Stimulated activated CD8-positive, alpha-beta memory T cell treated with anti-CD3 and anti-CD28 coated beads, Interleukin-4, amount 100 ng/mL, for 1 hour (primary cell): ENCODE data around the gene WASF3.
"Not testable (repeated sequence)": the region's sequence is repeated elsewhere in the genome, so short reads cannot be mapped to it uniquely, and the experiment has no call there.

ENCODE experiments used
- DNase-seq, 2 donors: peaks; one replicate each; pipeline ENCODE4 v3.0.0-alpha.2; 2020; ENCODE audit warnings: low read depth in 2 of 2, low spot score in 1 of 2

Gene WASF3

DNA sequence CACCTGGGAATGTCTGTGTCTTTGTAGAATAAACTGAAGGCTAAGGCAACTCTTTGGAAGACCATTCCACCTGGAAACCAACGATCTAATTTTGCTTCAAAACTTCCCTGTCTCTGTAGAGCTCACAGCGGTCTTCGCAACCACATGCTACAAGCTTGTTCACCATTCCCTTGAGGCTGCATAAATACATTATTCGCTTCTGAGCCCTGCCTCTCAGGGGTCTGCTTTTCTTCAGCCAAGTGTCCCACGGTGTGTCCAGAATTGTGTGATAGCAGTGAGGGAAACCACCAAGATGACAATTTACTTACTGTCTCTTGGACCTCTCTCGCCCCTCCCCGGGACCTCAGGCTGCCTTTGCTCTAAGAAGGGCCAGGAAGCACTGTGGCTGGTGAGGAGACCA is 152.0 kb downstream of the WASF3 start:
- DNase-seq, result no peak

DNA sequence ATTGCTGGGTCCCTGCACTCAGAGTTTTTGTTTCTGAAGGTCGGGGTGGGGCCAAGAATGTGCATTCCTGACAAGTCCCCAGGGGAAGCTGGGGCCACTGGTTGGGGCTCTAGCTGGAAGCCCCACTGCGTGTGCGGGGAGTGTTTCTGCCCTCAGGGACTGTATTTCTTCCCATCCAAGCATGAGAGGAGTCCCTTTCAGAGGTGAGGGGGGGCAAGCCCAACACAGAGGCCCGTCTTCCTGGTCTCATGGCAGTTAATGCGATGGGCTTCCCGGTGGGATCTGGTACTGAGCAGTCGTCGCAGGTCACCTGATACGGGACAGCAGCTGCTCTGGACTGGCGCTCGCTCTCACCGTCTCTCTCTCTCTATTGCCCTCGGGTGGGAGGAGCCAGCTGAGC is 152.7 kb downstream of the WASF3 start:
- no peak for DNase-seq

DNA sequence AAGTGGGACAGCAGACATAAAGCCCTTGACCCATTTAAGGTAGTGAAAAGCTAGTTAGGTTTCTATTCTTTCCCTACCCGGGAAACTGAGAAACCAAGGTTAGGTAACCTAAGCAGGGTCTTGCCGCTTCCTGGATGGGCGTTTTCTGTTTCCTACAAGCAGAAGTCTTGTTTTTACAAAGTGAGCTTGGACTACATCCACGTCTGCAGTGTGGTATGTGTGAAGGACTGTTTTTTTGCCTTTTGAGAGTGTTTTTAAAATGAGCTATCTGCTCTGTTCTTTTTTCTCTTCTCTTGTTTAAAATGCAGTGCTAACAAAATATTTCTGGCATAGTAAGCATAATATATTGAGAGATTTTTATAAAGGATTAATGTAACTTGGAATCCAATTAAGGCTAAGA is 153.7 kb downstream of the WASF3 start:
- DNase-seq, result no peak

DNA sequence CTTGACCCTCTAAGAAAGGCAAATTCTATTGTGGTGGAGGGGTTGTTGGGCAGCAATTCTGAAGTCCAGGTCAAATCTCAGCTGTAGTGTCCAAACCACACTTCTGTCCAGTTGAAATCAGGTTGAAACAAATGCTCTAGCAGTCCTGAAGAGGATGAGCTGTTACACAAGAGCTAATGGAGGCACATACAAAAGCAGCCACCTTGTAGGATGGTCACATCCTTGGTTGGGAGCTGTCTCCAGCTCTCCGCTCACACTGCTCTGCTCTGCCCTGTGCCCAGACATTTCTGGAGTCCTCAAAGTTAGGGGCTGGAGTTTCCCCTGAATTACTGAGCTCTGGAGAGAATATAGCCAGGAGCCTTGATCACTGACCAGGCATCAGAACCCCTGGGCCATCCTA is 155.9 kb downstream of the WASF3 start:
- no peak for DNase-seq

DNA sequence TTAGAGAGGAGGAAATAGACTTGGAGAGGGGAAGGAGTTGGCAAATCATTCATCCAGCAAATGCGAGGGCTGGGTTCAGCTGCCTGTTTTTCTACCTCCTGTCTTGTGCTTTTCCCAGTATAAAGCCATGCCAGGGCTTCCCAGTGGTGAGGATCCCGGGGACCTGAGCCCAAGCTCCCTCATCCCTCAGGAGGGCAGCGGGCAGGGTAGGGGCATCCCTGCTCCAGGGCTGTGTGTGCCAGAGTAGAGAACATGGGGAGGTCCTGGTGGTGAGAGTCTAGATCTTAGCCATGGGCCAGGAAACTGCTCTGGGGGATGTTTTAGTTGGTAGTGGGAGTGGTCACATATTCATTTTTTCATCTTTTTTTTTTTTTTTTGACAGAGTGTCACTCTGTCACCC is 159.5 kb downstream of the WASF3 start:
- no peak for DNase-seq

DNA sequence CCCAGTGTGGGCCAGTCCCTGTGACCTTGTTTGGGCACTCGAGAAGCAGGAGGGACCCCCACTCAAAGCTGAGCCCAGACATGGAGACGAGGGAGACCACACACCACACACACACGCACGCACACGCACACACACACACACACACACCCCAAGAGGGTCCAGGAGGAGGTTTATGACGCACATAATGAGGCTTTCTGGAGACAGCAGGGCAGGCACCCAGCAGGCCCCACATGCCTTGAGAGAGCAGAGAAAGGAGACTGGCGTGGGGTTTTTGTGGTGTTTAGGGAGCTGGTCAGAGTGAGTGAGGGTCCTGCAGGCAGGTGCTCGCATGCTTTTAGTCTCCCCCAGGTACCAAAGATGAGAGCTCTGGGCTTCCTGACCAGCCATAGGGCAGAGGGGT is 160.7 kb downstream of the WASF3 start:
- DNase-seq, result no peak

DNA sequence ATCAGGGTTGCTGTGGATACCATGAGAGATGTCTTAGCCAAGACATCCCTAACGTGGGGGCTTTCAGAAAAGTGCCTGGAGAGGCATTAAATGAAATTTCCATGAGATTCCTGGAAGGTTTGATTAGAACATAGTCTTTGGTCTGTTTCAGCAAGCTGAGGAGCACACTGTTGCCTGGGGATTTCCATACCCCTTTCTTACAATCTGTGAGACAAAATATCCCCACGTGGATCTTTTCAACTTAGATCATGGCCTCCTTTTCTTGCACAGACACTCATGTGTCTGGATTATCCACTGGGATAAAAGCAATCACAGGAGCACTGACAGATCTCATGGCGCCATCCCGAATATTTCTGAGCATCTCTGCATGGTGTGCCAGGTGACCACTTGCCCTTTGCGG is 161.4 kb downstream of the WASF3 start:
- DNase-seq, result no peak

DNA sequence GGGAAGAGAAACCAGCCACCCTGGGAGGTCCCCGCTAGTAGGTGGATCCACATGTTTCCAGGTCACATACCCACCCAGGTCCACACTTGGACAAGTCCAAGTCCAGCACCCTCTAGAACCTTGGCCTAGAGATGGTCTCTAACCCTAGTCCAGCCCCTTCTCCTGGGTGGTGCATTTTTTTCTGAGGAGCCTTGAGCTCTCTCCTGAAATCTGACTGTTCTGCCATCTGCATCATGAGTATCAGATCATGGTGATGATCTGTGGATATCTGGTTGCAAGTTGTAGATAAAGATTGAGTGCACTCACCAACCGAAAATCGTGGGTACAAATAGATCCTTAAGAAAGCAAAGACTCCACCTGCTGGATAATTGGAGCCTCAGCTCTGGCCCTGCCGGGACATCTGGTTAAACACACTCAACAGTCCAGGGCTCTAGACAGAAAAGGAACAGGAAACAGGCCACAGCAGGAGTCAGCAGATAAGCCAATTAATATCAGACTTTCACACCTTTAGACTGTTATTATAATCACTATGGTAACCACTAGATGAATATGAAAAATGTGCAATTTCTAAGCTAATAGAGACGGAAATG is 162.0 kb downstream of the WASF3 start:
- no peak for DNase-seq

DNA sequence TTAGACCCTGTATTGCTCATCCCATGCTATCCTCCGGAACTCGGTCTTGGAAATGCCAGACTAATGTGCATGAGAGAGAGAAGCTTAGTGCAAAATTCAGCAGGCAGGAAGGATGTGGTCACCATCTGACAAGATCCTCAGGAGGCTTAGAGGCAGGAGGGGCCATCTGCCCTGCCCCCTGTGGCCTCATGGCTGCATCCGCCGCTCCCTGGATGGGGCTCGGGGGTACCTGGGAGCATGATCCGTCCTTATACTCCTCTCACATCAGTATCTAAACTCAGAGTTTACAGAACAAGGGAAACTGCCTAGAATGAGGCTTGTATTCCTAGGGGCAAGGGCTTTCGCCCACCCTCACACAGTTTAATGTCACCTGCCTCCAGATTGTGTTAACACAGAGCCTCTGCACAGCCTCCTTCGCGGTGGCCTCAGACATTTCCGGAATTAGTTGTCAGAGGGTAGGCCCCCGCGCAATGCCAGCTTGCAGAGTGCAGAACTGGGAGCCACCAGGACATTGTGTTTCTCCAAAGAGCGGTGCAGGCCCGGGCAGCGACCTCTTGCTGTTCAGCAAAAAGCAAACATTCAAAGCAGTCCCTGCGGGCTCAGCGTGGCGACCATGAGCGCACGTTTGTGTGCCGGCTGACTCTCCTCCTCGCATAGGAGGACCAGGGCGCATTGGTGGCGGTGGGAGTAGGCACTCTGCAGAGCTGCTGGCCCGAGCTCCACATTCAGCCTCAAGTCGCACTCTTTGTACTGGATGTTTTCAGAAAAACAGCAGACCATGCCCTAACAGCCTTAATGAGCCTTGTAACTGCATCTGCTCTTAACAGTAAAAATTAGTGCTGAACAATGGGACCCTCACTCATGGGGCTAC is 164.0 kb downstream of the WASF3 start:
- no peak for DNase-seq

DNA sequence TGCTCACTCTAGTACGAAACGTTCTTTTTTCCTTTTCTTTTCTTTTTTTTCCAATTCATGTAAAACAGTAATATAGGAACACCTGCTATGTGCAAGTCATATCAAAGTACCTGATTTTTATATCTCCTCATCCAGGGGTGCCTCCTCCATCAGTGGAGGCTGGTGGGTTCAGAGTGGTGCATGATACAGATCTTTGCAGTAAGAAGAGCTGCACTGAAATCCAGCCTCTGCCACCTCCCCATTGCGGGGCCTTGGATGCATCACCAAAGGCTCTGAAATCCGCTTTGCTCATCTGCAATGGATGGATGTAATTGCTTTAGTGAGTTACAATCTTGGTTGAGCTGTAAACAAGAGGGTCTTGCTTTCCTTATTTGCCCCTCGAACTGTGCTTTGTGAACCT is 164.8 kb downstream of the WASF3 start:
- DNase-seq, result no peak

DNA sequence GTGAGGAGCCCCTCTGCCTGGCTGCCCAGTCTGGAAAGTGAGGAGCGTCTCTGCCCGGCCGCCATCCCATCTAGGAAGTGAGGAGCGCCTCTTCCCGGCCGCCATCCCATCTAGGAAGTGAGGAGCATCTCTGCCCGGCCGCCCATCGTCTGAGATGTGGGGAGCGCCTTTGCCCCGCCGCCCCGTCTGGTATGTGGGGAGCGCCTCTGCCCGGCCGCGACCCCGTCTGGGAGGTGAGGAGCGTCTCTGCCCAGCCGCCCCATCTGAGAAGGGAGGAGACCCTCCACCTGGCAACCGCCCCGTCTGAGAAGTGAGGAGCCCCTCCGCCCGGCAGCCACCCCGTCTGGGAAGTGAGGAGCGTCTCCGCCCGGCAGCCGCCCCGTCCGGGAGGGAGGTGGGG is 166.1 kb downstream of the WASF3 start:
- not testable (repeated sequence) for DNase-seq

DNA sequence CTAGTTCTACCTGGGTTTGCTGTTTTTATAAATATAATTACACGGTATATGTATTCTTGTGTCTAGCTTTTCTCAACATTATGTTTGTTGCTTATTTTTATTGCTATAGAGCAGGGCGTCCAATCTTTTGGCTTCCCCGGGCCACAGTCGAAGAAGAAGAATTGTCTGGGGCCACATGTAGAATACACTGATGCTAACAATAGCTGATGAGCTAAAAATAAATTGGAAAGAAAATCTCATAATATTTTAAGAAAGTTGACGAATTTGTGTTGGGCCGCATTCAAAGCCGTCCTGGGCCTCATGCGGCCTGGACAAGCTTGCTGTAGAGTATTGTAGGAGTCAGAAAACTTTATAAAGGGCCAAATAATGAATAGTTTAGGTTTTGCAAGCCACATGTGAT is 169.2 kb downstream of the WASF3 start:
- DNase-seq, result no peak

DNA sequence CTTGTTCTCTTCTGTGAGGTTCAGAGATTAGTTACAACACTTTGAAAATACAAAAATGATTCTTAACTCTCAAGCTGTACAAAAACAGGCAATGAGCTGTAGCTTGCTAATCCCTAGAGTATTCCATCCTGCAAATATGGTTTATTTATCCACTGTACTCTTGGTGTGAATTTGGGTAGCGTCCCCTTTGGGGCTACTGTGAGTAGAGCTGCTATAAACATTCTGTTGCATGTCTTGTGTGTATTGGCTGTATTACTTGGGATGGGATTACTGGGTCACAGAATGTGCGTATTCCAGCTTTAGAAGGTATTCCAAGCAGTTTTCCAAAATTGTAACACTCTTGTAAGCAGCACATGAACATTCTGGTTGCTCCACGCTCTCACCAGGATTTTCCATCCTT is 169.6 kb downstream of the WASF3 start:
- no peak for DNase-seq

DNA sequence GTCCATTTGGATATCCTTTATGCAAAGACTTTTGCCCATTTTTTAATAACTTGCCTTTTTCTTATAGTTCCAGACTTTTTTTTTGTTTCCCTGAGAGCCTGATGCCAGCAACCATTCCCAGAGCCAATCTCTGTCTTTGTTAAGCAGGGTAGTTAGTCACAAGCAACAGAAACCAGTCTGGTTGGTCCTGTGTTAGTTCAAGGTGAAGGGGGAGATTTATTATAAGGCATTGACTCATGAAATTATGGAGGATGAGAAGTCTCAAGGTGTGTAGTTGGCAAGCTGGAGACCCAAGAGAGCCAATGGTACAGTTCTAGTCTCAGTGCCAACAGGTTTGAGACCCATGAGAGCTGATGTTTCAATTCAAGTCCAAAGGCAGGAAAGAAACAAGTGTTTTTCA is 170.2 kb downstream of the WASF3 start:
- no peak for DNase-seq

DNA sequence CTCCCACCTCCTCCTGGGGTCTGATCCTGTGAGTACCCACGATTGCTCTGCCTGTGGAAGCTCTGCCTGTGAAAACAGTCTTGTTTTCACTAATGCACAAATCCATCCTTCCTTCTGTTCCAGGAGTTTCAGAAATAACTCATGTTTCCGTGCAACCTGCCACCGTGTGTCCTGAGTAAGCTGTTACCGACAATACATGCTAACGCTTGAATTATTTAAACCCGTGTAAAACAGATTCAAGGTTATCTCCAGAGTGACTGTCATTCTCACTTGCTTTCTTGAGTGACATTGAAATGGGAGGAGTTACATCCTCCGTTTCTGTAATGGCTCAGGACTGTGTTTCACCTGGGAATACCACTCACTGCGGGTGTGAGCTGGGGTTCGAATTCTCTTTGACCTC is 178.2 kb downstream of the WASF3 start:
- DNase-seq, result no peak
